ENCODE measurements around the gene CCDC60. TPM values are rescaled to one million over a fixed set of nuclear protein-coding genes. Genes with fewer than 3 reads are reported as not detected.

CCDC60 gene
- total RNA-seq, 1 donor from 2014 or later: 2.2 TPM

GRCh38 chr12:119450771-119451170 lies 116.2 kb downstream of the CCDC60 start:
- no peak for TF ChIP-seq CTCF (IDR thresholded peaks at IDR 0.05; ENCODE audit: unreplicated experiment)

GRCh38 chr12:119456824-119457223 lies 122.3 kb downstream of the CCDC60 start:
- H3K9me3 Mint-ChIP-seq: peaks cover 15% of the 10 kb centered on the region
- H3K4me3 Mint-ChIP-seq: no peak overlapping the region
- no peak overlapping the region for H3K27ac Mint-ChIP-seq
- peaks cover 18% of the 10 kb centered on the region for H3K27me3 Mint-ChIP-seq (ENCODE audit: low read depth)
- no peak for DNase-seq (ENCODE audit: low spot score in 2 of 2, unreplicated experiment in 2 of 2)
- H3K4me1 Mint-ChIP-seq: no peaks in the 10 kb centered on the region
- TF ChIP-seq CTCF (IDR thresholded peaks at IDR 0.05; ENCODE audit: unreplicated experiment): no peak
- no peaks in the 10 kb centered on the region for H3K36me3 Mint-ChIP-seq

More at GRCh38 chr12:119450771-119451170, 116.2 kb downstream of the CCDC60 start:
- DNase-seq (ENCODE audit: low spot score in 2 of 2, unreplicated experiment in 2 of 2): no peak
- Mint-ChIP-seq H3K9me3 (no peaks in the 10 kb centered on the region), H3K27me3 (ENCODE audit: low read depth) (peaks cover 53% of the 10 kb centered on the region), H3K27ac (no peak overlapping the region), H3K4me1 (no peaks in the 10 kb centered on the region), H3K36me3 (no peaks in the 10 kb centered on the region), H3K4me3 (no peak overlapping the region)

- Mint-ChIP-seq H3K27me3 (ENCODE audit: low read depth) (peaks cover 18% of the 10 kb centered on the region), H3K36me3 (no peaks in the 10 kb centered on the region), H3K9me3 (peaks cover 15% of the 10 kb centered on the region), H3K4me1 (no peaks in the 10 kb centered on the region), H3K4me3 (no peak overlapping the region), H3K27ac (no peak overlapping the region)
- DNase-seq (ENCODE audit: low spot score in 2 of 2, unreplicated experiment in 2 of 2): no peak
- no peak for TF ChIP-seq CTCF (IDR thresholded peaks at IDR 0.05; ENCODE audit: unreplicated experiment)
These were observed 122.7 kb downstream of the CCDC60 start for GRCh38 chr12:119457271-119457670.

- no peaks in the 10 kb centered on the region for H3K36me3 Mint-ChIP-seq
These were observed 125.0 kb downstream of the CCDC60 start for GRCh38 chr12:119459481-119459880.

GRCh38 chr12:119460876-119461275 lies 126.3 kb downstream of the CCDC60 start:
- Mint-ChIP-seq H3K27ac (no peak overlapping the region), H3K4me3 (no peak overlapping the region), H3K9me3 (peaks cover 15% of the 10 kb centered on the region), H3K36me3 (no peaks in the 10 kb centered on the region), H3K27me3 (ENCODE audit: low read depth) (peaks cover 4% of the 10 kb centered on the region), H3K4me1 (no peaks in the 10 kb centered on the region)
- no peak for TF ChIP-seq CTCF (IDR thresholded peaks at IDR 0.05; ENCODE audit: unreplicated experiment)
- no peak for DNase-seq (ENCODE audit: low spot score in 2 of 2, unreplicated experiment in 2 of 2)

More at GRCh38 chr12:119459481-119459880, 125.0 kb downstream of the CCDC60 start:
- H3K4me1 Mint-ChIP-seq: no peaks in the 10 kb centered on the region
- H3K9me3 Mint-ChIP-seq: peaks cover 15% of the 10 kb centered on the region
- no peak for DNase-seq (ENCODE audit: low spot score in 2 of 2, unreplicated experiment in 2 of 2)
- no peak overlapping the region for H3K27ac Mint-ChIP-seq
- no peak for TF ChIP-seq CTCF (IDR thresholded peaks at IDR 0.05; ENCODE audit: unreplicated experiment)
- peaks cover 10% of the 10 kb centered on the region for H3K27me3 Mint-ChIP-seq (ENCODE audit: low read depth)
- no peak overlapping the region for H3K4me3 Mint-ChIP-seq
